MCF 10A (cell line): Measurements from ENCODE around the gene TIGD1. TPM values are rescaled to one million over a fixed set of nuclear protein-coding genes. Genes with fewer than 3 reads are reported as not detected.
A peak's percentile ranks its signal among the peaks of the same experiment; 100 is the strongest.

Experiments used
- BruUV-seq: library from RNA; stranded (reverse); fragments of 400-500 nt; replicated peaks from 2 replicates; lab custom pipeline; 2021; lab: Mats Ljungman, UMichigan
- CTCF ChIA-PET: fragments of 300-600 bp; sonication (Branson Sonifier 250); formaldehyde crosslinking; extraction: SDS; loops from one replicate; lab custom pipeline; 2021; ENCODE audit warnings: antibody characterized with exemption, inconsistent platforms; lab: Yijun Ruan, JAX
- POLR2A ChIA-PET: fragments of 300-600, 350-650 bp; sonication (Branson Sonifier 250); formaldehyde crosslinking; extraction: SDS; loops from one replicate; lab custom pipeline; 2020; ENCODE audit warnings: antibody characterized with exemption, inconsistent platforms; lab: Yijun Ruan, JAX
- DNase-seq: peaks from one replicate; pipeline ENCODE4 v3.0.0-alpha.2; 2018; ENCODE audit not compliant: unreplicated experiment
- H3K27ac Mint-ChIP-seq: one replicate; pipeline ENCODE4 v1.8.0; 2022; ENCODE audit warnings: mild to moderate bottlenecking, low read depth, mixed read lengths; ENCODE audit not compliant: unreplicated experiment
- H3K27me3 Mint-ChIP-seq: one replicate; pipeline ENCODE4 v1.8.0; 2022; ENCODE audit warnings: mixed read lengths; ENCODE audit not compliant: insufficient read depth, unreplicated experiment
- H3K36me3 Mint-ChIP-seq: one replicate; pipeline ENCODE4 v1.8.0; 2022; ENCODE audit warnings: mild to moderate bottlenecking, moderate library complexity, mixed read lengths; ENCODE audit not compliant: insufficient read depth, unreplicated experiment
- H3K4me1 Mint-ChIP-seq: one replicate; pipeline ENCODE4 v1.8.0; 2022; ENCODE audit warnings: mixed read lengths; ENCODE audit not compliant: insufficient read depth, unreplicated experiment
- H3K4me3 Mint-ChIP-seq: one replicate; pipeline ENCODE4 v1.8.0; 2022; ENCODE audit warnings: mild to moderate bottlenecking, moderate library complexity, mixed read lengths; ENCODE audit not compliant: unreplicated experiment
- H3K9me3 Mint-ChIP-seq: one replicate; pipeline ENCODE4 v1.8.0; 2022; ENCODE audit warnings: mixed read lengths; ENCODE audit not compliant: unreplicated experiment
- intact Hi-C: fragments of 100-400 bp; cut with micrococcal nuclease; formaldehyde crosslinking; loops from 2 replicates; pipeline ENCODE4 v1.14.1; 2022
- total RNA-seq: library from RNA; stranded (reverse); gene quantifications from 2 replicates; pipeline ENCODE4 v1.2.3, GENCODE V29; 2022
- TF ChIP-seq, protein P1 (sequence below): fragments of 200-600 bp; IDR thresholded peaks from one replicate; pipeline ENCODE4 v1.8.0; 2022; ENCODE audit warnings: antibody characterized with exemption, mild to moderate bottlenecking; ENCODE audit not compliant: unreplicated experiment

The TIGD1 gene
- total RNA-seq, 1 experiment from 2014 or later: 5.2 TPM

DNA sequence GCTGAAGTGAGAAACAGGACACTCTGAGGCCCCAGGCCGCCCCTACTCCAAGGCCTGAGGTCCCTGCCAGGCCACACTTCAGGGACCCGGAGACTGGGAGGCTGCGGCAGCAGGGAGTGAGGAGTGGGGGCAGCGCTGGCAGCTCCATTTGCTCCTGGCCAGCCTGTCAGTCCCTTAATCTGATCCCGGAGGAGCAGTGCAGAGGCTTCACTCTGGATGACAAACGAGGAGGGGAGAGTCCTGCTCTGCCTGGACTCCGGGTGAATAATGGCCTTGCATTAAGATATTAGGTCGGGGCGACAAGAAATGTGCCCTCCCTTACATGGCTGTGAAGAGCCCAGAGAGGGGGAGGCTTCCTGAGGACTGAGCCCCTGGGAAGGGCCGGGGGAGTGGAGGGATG is 44.5 kb downstream of the TIGD1 start:
- intact Hi-C loops: no loop called here
- DNase-seq: no peak
- H3K27me3 Mint-ChIP-seq: peaks cover 30% of the 10 kb centered on the region
- BruUV-seq: no TSS peak
- no peaks in the 10 kb centered on the region for H3K4me1 Mint-ChIP-seq
- ChIA-PET POLR2A (no interaction called here), CTCF (no interaction called here)
- no peaks in the 10 kb centered on the region for H3K36me3 Mint-ChIP-seq
- H3K27ac Mint-ChIP-seq: no peak overlapping the region
- TF ChIP-seq, protein P1, sequence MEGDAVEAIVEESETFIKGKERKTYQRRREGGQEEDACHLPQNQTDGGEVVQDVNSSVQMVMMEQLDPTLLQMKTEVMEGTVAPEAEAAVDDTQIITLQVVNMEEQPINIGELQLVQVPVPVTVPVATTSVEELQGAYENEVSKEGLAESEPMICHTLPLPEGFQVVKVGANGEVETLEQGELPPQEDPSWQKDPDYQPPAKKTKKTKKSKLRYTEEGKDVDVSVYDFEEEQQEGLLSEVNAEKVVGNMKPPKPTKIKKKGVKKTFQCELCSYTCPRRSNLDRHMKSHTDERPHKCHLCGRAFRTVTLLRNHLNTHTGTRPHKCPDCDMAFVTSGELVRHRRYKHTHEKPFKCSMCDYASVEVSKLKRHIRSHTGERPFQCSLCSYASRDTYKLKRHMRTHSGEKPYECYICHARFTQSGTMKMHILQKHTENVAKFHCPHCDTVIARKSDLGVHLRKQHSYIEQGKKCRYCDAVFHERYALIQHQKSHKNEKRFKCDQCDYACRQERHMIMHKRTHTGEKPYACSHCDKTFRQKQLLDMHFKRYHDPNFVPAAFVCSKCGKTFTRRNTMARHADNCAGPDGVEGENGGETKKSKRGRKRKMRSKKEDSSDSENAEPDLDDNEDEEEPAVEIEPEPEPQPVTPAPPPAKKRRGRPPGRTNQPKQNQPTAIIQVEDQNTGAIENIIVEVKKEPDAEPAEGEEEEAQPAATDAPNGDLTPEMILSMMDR: no peak
- H3K4me3 Mint-ChIP-seq: no peak overlapping the region
- H3K9me3 Mint-ChIP-seq: no peaks in the 10 kb centered on the region

DNA sequence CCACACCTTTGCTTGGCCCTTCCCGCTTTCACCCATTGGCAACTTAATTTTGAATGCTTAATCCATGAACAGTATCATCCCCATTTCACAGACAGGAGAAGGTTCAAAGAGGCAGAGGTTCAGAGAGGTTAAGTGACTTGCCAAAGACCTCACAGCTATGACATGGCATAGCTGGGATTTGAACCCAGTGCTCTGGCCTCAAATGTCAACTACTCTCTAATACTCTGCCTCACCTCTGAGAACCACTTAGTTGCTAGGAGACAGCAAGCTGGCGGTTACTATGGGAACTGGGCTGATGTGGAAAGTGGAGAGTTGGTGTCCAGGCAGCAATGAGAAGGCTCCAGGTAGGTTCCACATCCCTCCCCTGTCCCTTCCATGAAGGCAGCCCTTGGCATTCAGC is 45.9 kb downstream of the TIGD1 start:
- no TSS peak for BruUV-seq
- no peak overlapping the region for H3K4me3 Mint-ChIP-seq
- TF ChIP-seq, protein P1: no peak
- H3K36me3 Mint-ChIP-seq: no peaks in the 10 kb centered on the region
- H3K9me3 Mint-ChIP-seq: no peaks in the 10 kb centered on the region
- H3K4me1 Mint-ChIP-seq: no peaks in the 10 kb centered on the region
- DNase-seq: no peak
- no peak overlapping the region for H3K27ac Mint-ChIP-seq
- H3K27me3 Mint-ChIP-seq: peaks cover 30% of the 10 kb centered on the region
- intact Hi-C loops: no loop called here
- CTCF ChIA-PET: interaction anchor here (0.5 kb wide), 1 partner anchor 212 kb away, joined by 5 read pairs; no protein-coding TSS in a partner anchor
- POLR2A ChIA-PET: interaction anchor here (0.9 kb wide), 1 partner anchor 20 kb away, joined by 4 read pairs; no protein-coding TSS in a partner anchor

DNA sequence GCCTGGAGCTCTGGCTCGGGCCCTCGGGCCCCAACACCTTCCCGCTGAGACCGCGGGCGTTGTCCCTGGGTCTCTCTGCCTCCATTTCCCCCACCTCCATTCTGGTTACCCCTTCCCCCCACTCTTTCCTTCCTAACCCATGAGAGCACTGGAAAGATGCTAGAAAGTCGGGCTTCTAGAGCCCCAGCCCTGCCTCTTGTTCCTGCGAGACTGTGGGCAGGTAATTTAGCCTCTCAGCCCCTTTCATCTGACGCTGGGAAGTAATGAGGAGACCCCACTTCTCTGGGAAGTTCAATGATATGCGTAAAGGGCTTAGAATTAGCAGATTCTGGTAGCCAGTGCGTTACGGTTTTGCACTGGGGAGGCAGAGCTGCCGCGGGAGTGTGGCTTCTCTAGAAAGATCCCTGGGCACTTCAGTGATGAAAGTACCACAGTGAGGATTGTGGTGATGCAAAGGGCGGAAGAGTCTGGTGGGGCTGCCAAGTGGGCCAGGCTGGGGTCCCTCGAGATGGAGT is 46.5 kb downstream of the TIGD1 start:
- Mint-ChIP-seq H3K9me3 (no peaks in the 10 kb centered on the region), H3K27ac (no peak overlapping the region), H3K4me1 (no peaks in the 10 kb centered on the region), H3K4me3 (peak overlapping the region; percentile 59), H3K36me3 (no peaks in the 10 kb centered on the region), H3K27me3 (peaks cover 32% of the 10 kb centered on the region)
- intact Hi-C loops: no loop called here
- CTCF ChIA-PET: interaction anchor here (0.5 kb wide), 1 partner anchor 212 kb away, joined by 5 read pairs; no protein-coding TSS in a partner anchor
- no TSS peak for BruUV-seq
- TF ChIP-seq, protein P1: no peak
- POLR2A ChIA-PET: interaction anchor here (0.7 kb wide), 1 partner anchor 1370 kb away, joined by 4 read pairs; no protein-coding TSS in a partner anchor
- DNase-seq: no peak

DNA sequence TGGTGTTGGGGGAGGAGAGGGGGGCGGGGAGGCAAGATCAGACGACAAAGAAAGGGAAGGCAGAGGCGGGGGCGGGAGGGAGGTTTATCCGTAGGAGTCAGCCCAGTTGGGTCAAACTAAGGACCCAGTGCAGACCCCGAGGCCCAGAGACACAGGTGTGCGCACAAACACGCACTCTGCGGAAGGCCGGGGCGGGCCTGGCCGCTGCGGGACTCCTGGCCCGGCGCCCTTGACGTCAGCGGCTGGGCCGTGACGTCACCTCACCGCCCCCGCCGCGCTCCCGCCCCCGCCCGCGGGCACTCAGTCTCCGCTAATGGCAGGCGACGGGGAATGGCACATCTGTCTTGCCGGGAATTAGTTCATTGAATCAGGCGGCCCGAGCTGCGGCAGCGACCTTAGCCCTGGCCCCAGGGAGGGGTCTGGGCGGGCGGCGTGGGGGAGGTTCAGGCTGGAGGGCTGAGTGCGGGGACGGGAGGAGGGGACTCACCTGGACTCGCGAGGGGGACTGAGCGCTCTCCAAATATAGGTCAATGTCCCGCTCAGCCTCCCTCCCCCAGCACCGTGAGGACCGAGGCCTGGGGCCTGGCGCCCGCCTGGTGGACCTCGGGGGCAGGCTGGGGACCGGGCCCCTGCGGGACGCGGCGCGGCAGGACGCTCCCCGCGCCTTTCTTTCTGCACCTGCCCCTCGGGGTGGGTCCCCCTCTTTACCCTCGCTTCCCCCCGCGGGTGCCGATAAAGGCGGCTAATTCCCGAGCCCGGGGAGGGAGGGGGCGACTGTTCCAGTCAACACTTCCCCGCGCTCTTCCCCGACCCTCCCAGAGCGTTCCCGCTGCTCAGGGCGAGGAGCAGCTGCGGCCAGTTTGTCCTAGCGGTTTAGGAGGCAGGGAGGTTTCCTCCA is 47.2 kb downstream of the TIGD1 start:
- no peaks in the 10 kb centered on the region for H3K36me3 Mint-ChIP-seq
- ChIA-PET CTCF (no interaction called here), POLR2A (interaction anchor here (0.7 kb wide), 1 partner anchor 1369 kb away, joined by 4 read pairs; no protein-coding TSS in a partner anchor)
- no peak overlapping the region for H3K27ac Mint-ChIP-seq
- no peaks in the 10 kb centered on the region for H3K9me3 Mint-ChIP-seq
- TF ChIP-seq, protein P1: no peak
- DNase-seq: peak; percentile 44
- no TSS peak for BruUV-seq
- peak overlapping the region; percentile 59 for H3K4me3 Mint-ChIP-seq
- intact Hi-C loops: no loop called here
- H3K4me1 Mint-ChIP-seq: no peaks in the 10 kb centered on the region
- H3K27me3 Mint-ChIP-seq: peaks cover 39% of the 10 kb centered on the region
